ENCODE data around the gene HPSE2. TPM values are rescaled to one million over a fixed set of nuclear protein-coding genes. Genes with fewer than 3 reads are reported as not detected.

Gene HPSE2
- total and polyA plus RNA-seq, 2 of the 8 experiments (the other 6 are each of a cell fraction or from before 2014, with no cell fraction given), result 0.41 to 0.58 TPM

- Histone ChIP-seq H3K4me3 (ENCODE audit: extremely low read depth in 1 of 4, insufficient read depth in 2 of 4, low read depth in 3 of 4, low read length in 4 of 4) (no peak overlapping the region), H3K4ac (replicated peaks; ENCODE audit: insufficient read length, low read depth, low read length) (no peak overlapping the region), H2AFZ (ENCODE audit: low read length) (no peak overlapping the region), H3K79me2 (ENCODE audit: control insufficient read depth in 1 of 2, insufficient read depth in 2 of 2, low read length in 2 of 2) (no peaks in the 10 kb centered on the region), H3K4me1 (replicated peaks in 1 of 4; ENCODE audit: control insufficient read depth in 3 of 4, insufficient read depth in 4 of 4, low read length in 3 of 4) (no peaks in the 10 kb centered on the region), H3K23me2 (ENCODE audit: low read depth, low read length) (no peaks in the 10 kb centered on the region), H4K5ac (ENCODE audit: insufficient read length, low read depth, low read length) (no peak overlapping the region), H3K27ac (ENCODE audit: low read depth, low read length) (no peak overlapping the region), H3K9ac (replicated peaks in 1 of 4; ENCODE audit: extremely low read depth in 1 of 4, low read depth in 3 of 4, low read length in 3 of 4) (no peak overlapping the region), H3K18ac (ENCODE audit: extremely low read depth, low read length) (no peak overlapping the region), H3K56ac (replicated peaks; ENCODE audit: insufficient read length, low read depth, low read length) (no peak overlapping the region), H3K79me1 (ENCODE audit: low read depth, low read length) (no peaks in the 10 kb centered on the region), H3K27me3 (replicated peaks in 1 of 4; ENCODE audit: control insufficient read depth in 3 of 4, extremely low read depth in 1 of 4, insufficient read depth in 3 of 4, low read length in 3 of 4) (no peaks in the 10 kb centered on the region), H2BK12ac (ENCODE audit: low read depth, low read length) (no peak overlapping the region), H3K36me3 (ENCODE audit: control insufficient read depth in 2 of 4, insufficient read depth in 4 of 4, low read length in 3 of 4) (no peaks in the 10 kb centered on the region), H3K9me3 (ENCODE audit: insufficient read depth in 2 of 2, low read depth in 1 of 2, low read length in 1 of 2) (peaks cover 3% of the 10 kb centered on the region in 2 experiments; a peak in 2 of 4 replicates), H2BK5ac (ENCODE audit: low read depth, low read length) (no peak overlapping the region), H2BK20ac (ENCODE audit: low read length) (no peak overlapping the region), H4K20me1 (replicated peaks in 1 of 2; ENCODE audit: control insufficient read depth in 1 of 2, insufficient read depth in 2 of 2, low read length in 2 of 2) (no peaks in the 10 kb centered on the region), H4K8ac (ENCODE audit: extremely low read depth, insufficient read depth, low read length) (no peak overlapping the region), H2AK5ac (ENCODE audit: low read depth, low read length) (no peak overlapping the region), H3K23ac (ENCODE audit: insufficient read length) (no peak overlapping the region), H3K4me2 (ENCODE audit: insufficient read depth in 1 of 2, low read depth in 2 of 2, low read length in 2 of 2) (no peak overlapping the region), H4K91ac (replicated peaks; ENCODE audit: insufficient read length, low read length) (no peak overlapping the region), H2BK15ac (ENCODE audit: low read length) (no peak overlapping the region), H3K14ac (ENCODE audit: insufficient read length) (no peak overlapping the region), H2BK120ac (replicated peaks; ENCODE audit: low read depth, low read length) (no peak overlapping the region)
- CTCF ChIA-PET (ENCODE audit: partially characterized antibody), result no interaction called here
- no peak for DNase-seq (ENCODE audit: low read depth in 1 of 2, low spot score in 2 of 2)
- no peak for FAIRE-seq
- POLR2A ChIA-PET (ENCODE audit: partially characterized antibody), result no interaction called here
- no peak for TF ChIP-seq FOSL1 (IDR thresholded peaks at IDR 0.05; ENCODE audit: insufficient read depth, low read depth, low read length)
- no peak for TF ChIP-seq RBBP5 (IDR thresholded peaks at IDR 0.05; ENCODE audit: borderline replicate concordance, low read depth, low read length)
- no peak for TF ChIP-seq SIX5 (IDR thresholded peaks at IDR 0.05; ENCODE audit: low read depth, low read length)
- TF ChIP-seq KDM1A (IDR thresholded peaks at IDR 0.05; ENCODE audit: borderline replicate concordance, low read length), result no peak
- TF ChIP-seq RXRA (IDR thresholded peaks at IDR 0.05; ENCODE audit: insufficient read depth, low read depth, low read length), result no peak
- TF ChIP-seq TAF1 (IDR thresholded peaks at IDR 0.05; ENCODE audit: low read depth, low read length), result no peak
- TF ChIP-seq CHD2 (IDR thresholded peaks at IDR 0.05; ENCODE audit: low read length), result no peak
- TF ChIP-seq CBX8 (IDR thresholded peaks at IDR 0.05; ENCODE audit: borderline replicate concordance, low read depth, low read length), result no peak
- TF ChIP-seq MAX (IDR thresholded peaks at IDR 0.05), result no peak
- TF ChIP-seq MAFK (IDR thresholded peaks at IDR 0.05; ENCODE audit: low read depth, low read length), result no peak
- TF ChIP-seq ATF2 (IDR thresholded peaks at IDR 0.05; ENCODE audit: low read length), result no peak
- no peak for TF ChIP-seq EP300 (IDR thresholded peaks at IDR 0.05; ENCODE audit: borderline replicate concordance in 1 of 2, low read depth in 2 of 2, low read length in 2 of 2)
- no peak for TF ChIP-seq POLR2AphosphoS5 (IDR thresholded peaks at IDR 0.05; ENCODE audit: low read depth, low read length)
- TF ChIP-seq SP2 (IDR thresholded peaks at IDR 0.05; ENCODE audit: low read length), result no peak
- no peak for TF ChIP-seq BRCA1 (IDR thresholded peaks at IDR 0.05; ENCODE audit: low read depth, low read length)
Measured at GRCh38 chr10:98483658-98484057, 752.0 kb downstream of the HPSE2 start.

Measured in H1 (cell line).